Brain pericyte (primary cell): ENCODE measurements around the gene CLDND1.
"Not testable (repeated sequence)": the region's sequence is repeated elsewhere in the genome, so short reads cannot be mapped to it uniquely, and the experiment has no call there.

Experiments
- DNase-seq: peaks from one replicate; pipeline ENCODE4 v3.0.0-alpha.2; 2012; ENCODE audit warnings: low read depth, low spot score

The CLDND1 gene

GRCh38 chr3:98522544-98523281 is at the start of gene CLDND1:
Gene CLDND1, minus strand, starts transcription at chr3:98522902. Its CDS starts 1,478 bp downstream, at chr3:98521424.
- peak; percentile 86 for DNase-seq

- DNase-seq, result no peak
Measured at GRCh38 chr3:98568402-98568801, 45.7 kb upstream of the CLDND1 start.

- DNase-seq, result no peak
Measured at GRCh38 chr3:98567666-98568270, 45.1 kb upstream of the CLDND1 start.

GRCh38 chr3:98565843-98566242 is 43.1 kb upstream of the CLDND1 start:
- no peak for DNase-seq

- no peak for DNase-seq
Measured at GRCh38 chr3:98565237-98565643, 42.5 kb upstream of the CLDND1 start.

GRCh38 chr3:98564282-98565005 is 41.7 kb upstream of the CLDND1 start:
- DNase-seq, result no peak

GRCh38 chr3:98563661-98564281 is 41.1 kb upstream of the CLDND1 start:
- DNase-seq, result no peak

GRCh38 chr3:98561727-98562521 is 39.2 kb upstream of the CLDND1 start:
- no peak for DNase-seq

GRCh38 chr3:98560911-98561310 is 38.2 kb upstream of the CLDND1 start:
- DNase-seq, result no peak

- not testable (repeated sequence) for DNase-seq
Measured at GRCh38 chr3:98559769-98560168, 37.1 kb upstream of the CLDND1 start.

- DNase-seq, result no peak
Measured at GRCh38 chr3:98558100-98558827, 35.6 kb upstream of the CLDND1 start.

- DNase-seq, result no peak
Measured at GRCh38 chr3:98557324-98558010, 34.8 kb upstream of the CLDND1 start.

GRCh38 chr3:98556164-98557130 is 33.7 kb upstream of the CLDND1 start:
- DNase-seq, result no peak

- DNase-seq, result no peak
Measured at GRCh38 chr3:98555025-98555379, 32.3 kb upstream of the CLDND1 start.

- no peak for DNase-seq
Measured at GRCh38 chr3:98554580-98554979, 31.9 kb upstream of the CLDND1 start.

GRCh38 chr3:98553753-98554152 is 31.1 kb upstream of the CLDND1 start:
- no peak for DNase-seq

- no peak for DNase-seq
Measured at GRCh38 chr3:98553021-98553563, 30.4 kb upstream of the CLDND1 start.

- no peak for DNase-seq
Measured at GRCh38 chr3:98552232-98553020, 29.7 kb upstream of the CLDND1 start.
